ENCODE data around the gene GFER. TPM values are rescaled to one million over a fixed set of nuclear protein-coding genes. Genes with fewer than 3 reads are reported as not detected.
A peak's percentile ranks its signal among the peaks of the same experiment; 100 is the strongest.

Gene GFER
- total RNA-seq, 1 donor from 2014 or later: 19.7 TPM

DNA sequence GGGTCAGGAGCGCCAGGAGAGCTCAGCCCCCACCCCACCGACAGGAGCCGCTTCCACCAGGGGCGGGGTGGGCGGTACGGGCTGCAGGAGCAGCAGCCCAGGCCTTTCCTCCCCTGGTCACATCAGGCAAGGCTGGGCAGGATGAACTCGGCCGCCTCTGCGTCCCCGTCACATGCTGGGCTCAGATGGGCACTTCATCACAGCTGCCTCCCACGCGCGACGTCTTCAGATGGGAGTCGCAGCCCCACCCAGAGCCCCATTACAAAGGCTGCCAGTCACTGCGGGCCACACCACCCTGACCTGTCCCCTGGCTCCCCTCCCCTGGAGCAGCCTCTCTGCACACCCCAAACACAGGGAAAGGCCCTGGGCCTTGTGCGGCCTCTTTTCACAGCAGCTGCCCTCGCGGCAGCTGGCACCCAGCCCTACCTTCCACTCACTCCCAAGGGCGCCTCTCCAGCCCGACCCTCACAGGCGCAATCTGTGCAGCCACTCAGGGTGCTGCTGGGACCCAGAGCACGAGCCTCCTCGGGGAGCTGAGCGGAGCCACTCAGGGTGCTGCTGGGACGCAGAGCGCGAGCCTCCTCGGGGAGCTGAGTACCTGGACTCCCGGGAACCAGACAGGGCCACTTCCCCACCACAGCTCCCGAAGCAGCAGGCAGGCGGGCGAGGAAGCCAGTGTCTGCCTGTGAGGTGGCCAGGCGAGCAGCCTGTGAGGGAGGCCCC lies 21.0 kb downstream of the GFER start:
- no peak overlapping the region for H3K27ac Mint-ChIP-seq (ENCODE audit: unreplicated experiment)
- no peaks in the 10 kb centered on the region for H3K27me3 Mint-ChIP-seq (ENCODE audit: low read depth)
- H3K4me1 Mint-ChIP-seq (ENCODE audit: low read depth): peaks cover 41% of the 10 kb centered on the region

GRCh38 chr16:2005646-2006045 lies 21.7 kb downstream of the GFER start:
- Mint-ChIP-seq H3K9me3 (ENCODE audit: low read depth) (no peaks in the 10 kb centered on the region), H3K4me3 (ENCODE audit: unreplicated experiment) (no peak overlapping the region), H3K4me1 (ENCODE audit: low read depth) (peaks cover 47% of the 10 kb centered on the region), H3K27me3 (ENCODE audit: low read depth) (no peaks in the 10 kb centered on the region), H3K36me3 (ENCODE audit: low read depth) (peaks cover 6% of the 10 kb centered on the region), H3K27ac (ENCODE audit: unreplicated experiment) (no peak overlapping the region)
- no peak for DNase-seq (ENCODE audit: low spot score)
- TF ChIP-seq CTCF (IDR thresholded peaks at IDR 0.05): no peak

More for the DNA sequence above, 21.0 kb downstream of the GFER start:
- TF ChIP-seq CTCF (IDR thresholded peaks at IDR 0.05): no peak
- no peak for DNase-seq (ENCODE audit: low spot score)
- H3K4me3 Mint-ChIP-seq (ENCODE audit: unreplicated experiment): peak overlapping the region; percentile 35
- H3K9me3 Mint-ChIP-seq (ENCODE audit: low read depth): no peaks in the 10 kb centered on the region
- H3K36me3 Mint-ChIP-seq (ENCODE audit: low read depth): peaks cover 6% of the 10 kb centered on the region

- Mint-ChIP-seq H3K4me3 (ENCODE audit: unreplicated experiment) (no peak overlapping the region), H3K27me3 (ENCODE audit: low read depth) (no peaks in the 10 kb centered on the region), H3K36me3 (ENCODE audit: low read depth) (peaks cover 4% of the 10 kb centered on the region), H3K4me1 (ENCODE audit: low read depth) (peaks cover 47% of the 10 kb centered on the region), H3K9me3 (ENCODE audit: low read depth) (no peaks in the 10 kb centered on the region), H3K27ac (ENCODE audit: unreplicated experiment) (peak overlapping the region; percentile 27)
- no peak for DNase-seq (ENCODE audit: low spot score)
- TF ChIP-seq CTCF (IDR thresholded peaks at IDR 0.05): no peak
These were observed 22.3 kb downstream of the GFER start for GRCh38 chr16:2006317-2006716.

DNA sequence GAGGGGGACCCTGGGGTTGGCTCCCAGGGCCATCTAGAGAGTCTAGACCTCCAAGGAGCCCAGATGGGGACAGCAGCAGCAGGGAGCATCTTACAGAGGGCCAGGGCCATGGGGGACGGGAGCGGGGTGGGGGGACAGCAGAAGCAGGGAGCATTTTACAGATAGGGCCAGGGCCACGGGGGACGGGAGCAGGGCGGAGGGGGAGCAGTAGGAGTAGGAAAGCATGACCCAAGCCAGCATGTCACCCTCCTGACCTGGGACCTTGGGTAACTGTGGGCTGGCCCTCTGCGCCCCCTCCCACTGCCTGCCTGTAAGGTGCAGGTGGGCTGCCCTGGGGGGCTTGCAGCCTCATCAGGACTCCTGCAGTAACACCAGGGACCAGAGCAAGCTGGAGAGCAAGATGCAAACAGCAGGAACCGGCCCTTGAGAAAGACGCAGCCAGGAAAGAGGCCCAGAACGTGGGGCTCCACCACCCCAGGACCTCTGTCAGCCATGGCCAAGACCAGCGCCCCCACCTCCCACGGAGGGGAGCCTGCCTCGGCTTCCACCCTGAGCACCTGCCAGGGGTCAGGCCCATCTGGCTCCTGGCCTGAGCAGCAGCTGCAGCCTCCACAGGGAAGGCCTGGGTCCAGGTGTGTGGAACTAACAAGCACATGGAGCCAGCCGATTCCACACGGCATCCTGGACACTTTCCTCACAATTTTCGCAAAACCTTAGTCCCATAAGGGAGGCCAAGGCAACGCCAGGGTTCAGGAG lies 23.3 kb downstream of the GFER start:
- peak overlapping the region; percentile 32 for H3K27ac Mint-ChIP-seq (ENCODE audit: unreplicated experiment)
- no peaks in the 10 kb centered on the region for H3K9me3 Mint-ChIP-seq (ENCODE audit: low read depth)
- peaks cover 47% of the 10 kb centered on the region for H3K4me1 Mint-ChIP-seq (ENCODE audit: low read depth)
- no peak for TF ChIP-seq CTCF (IDR thresholded peaks at IDR 0.05)
- peaks cover 2% of the 10 kb centered on the region for H3K36me3 Mint-ChIP-seq (ENCODE audit: low read depth)
- peak overlapping the region; percentile 86 for H3K4me3 Mint-ChIP-seq (ENCODE audit: unreplicated experiment)
- H3K27me3 Mint-ChIP-seq (ENCODE audit: low read depth): no peaks in the 10 kb centered on the region
- no peak for DNase-seq (ENCODE audit: low spot score)

DNA sequence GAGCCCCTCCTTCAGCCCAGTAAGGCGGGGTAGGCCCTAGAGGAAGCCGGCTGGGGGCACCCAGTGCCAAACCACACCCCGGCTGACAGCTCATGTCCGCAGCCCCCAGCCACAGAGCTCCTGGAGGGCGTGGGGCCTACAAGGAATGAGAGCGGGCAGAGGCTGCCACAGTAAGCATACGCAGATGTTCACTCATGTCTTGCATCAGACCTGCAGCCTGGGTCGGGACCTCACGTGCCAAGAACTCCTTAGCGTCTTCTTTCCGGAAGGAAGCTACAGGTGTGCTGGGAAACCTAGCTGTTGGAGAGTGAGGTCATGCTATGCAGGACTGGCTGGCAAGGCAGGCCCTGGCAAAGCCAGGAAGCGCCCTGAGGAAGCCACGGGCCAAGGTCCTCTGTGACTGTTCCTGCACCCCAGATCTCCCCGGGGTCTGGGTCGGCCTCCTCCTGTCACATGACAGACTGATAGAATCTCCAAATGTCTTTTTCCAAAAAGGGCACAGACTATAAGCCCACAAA lies 24.1 kb downstream of the GFER start:
- TF ChIP-seq CTCF (IDR thresholded peaks at IDR 0.05): no peak
- Mint-ChIP-seq H3K27me3 (ENCODE audit: low read depth) (no peaks in the 10 kb centered on the region), H3K27ac (ENCODE audit: unreplicated experiment) (peak overlapping the region; percentile 90), H3K36me3 (ENCODE audit: low read depth) (no peaks in the 10 kb centered on the region), H3K4me3 (ENCODE audit: unreplicated experiment) (peak overlapping the region; percentile 86), H3K9me3 (ENCODE audit: low read depth) (no peaks in the 10 kb centered on the region), H3K4me1 (ENCODE audit: low read depth) (peaks cover 47% of the 10 kb centered on the region)
- no peak for DNase-seq (ENCODE audit: low spot score)
